HEK293 (cell line): ENCODE measurements around the gene DYNC1I1.

ENCODE experiments used
- CTCF ChIA-PET: fragments of 350-600 bp; formaldehyde crosslinking; extraction: SDS; loops from one replicate; lab custom pipeline; 2021; ENCODE audit warnings: antibody characterized with exemption; lab: Yijun Ruan, JAX
- POLR2A ChIA-PET: fragments of 300-600 bp; formaldehyde crosslinking; extraction: SDS; loops from one replicate; lab custom pipeline; 2020; ENCODE audit warnings: antibody characterized with exemption, inconsistent platforms; lab: Yijun Ruan, JAX
- H3K27ac ChIP-seq: fragments of 200-500 bp; sonication (Bioruptor generic); 2 replicates; pipeline ENCODE4 v1.5.1; 2014; ENCODE audit warnings: low read depth, low read length, control low read depth, inconsistent platforms; ENCODE audit errors: extremely low read depth
- H3K36me3 ChIP-seq, 2 experiments: fragments of 200-500 bp in 1 of 2; sonication (Bioruptor generic) in 1 of 2; 1 replicate in 1 of 2; 2 replicates in 1 of 2; pipeline ENCODE4 v1.5.1; 2014 to 2017; ENCODE audit warnings: inconsistent platforms in 2 of 2, low read length in 2 of 2; ENCODE audit not compliant: control insufficient read depth in 2 of 2, insufficient read depth in 1 of 2
- H3K4me1 ChIP-seq: fragments of 200-500 bp; sonication (Bioruptor generic); 2 replicates; pipeline ENCODE4 v1.5.1; 2014; ENCODE audit warnings: mild to moderate bottlenecking, low read length, inconsistent platforms; ENCODE audit not compliant: control insufficient read depth, insufficient read depth
- H3K4me3 ChIP-seq: 2 replicates; pipeline ENCODE4 v1.5.1; 2011; ENCODE audit warnings: low read depth, mild to moderate bottlenecking, control low read depth, low read length, moderate library complexity
- H3K9me3 ChIP-seq: fragments of 200-500 bp; sonication (Bioruptor generic); 2 replicates; pipeline ENCODE4 v1.5.1; 2014; ENCODE audit warnings: low read depth, low read length, inconsistent platforms; ENCODE audit not compliant: control insufficient read depth, insufficient read depth
- OVOL3 ChIP-seq: fragments of 450-650 bp; formaldehyde crosslinking; IDR thresholded peaks from 2 replicates; pipeline ENCODE4 v1.5.1; 2016; ENCODE audit warnings: missing biosample characterization, missing genetic modification characterization
- YY1 ChIP-seq: fragments of 450-650 bp; formaldehyde crosslinking; IDR thresholded peaks from 2 replicates; pipeline ENCODE4 v1.5.1; 2018; ENCODE audit warnings: missing biosample characterization, missing genetic modification characterization
- YY2 ChIP-seq: fragments of 450-650 bp; formaldehyde crosslinking; IDR thresholded peaks from 2 replicates; pipeline ENCODE4 v1.5.1; 2016; ENCODE audit warnings: missing biosample characterization, missing genetic modification characterization
- ZBTB48 ChIP-seq: fragments of 450-650 bp; formaldehyde crosslinking; IDR thresholded peaks from 2 replicates; pipeline ENCODE4 v1.5.1; 2016; ENCODE audit warnings: missing biosample characterization, missing genetic modification characterization
- ZFP3 ChIP-seq: fragments of 450-650 bp; formaldehyde crosslinking; IDR thresholded peaks from 2 replicates; pipeline ENCODE4 v1.5.1; 2016; ENCODE audit warnings: low read depth, missing biosample characterization, missing genetic modification characterization
- ZNF138 ChIP-seq: fragments of 450-650 bp; formaldehyde crosslinking; IDR thresholded peaks from 2 replicates; pipeline ENCODE4 v1.5.1; 2016; ENCODE audit warnings: missing biosample characterization, missing genetic modification characterization, borderline replicate concordance
- ZNF174 ChIP-seq: fragments of 450-650 bp; formaldehyde crosslinking; IDR thresholded peaks from 2 replicates; pipeline ENCODE4 v1.5.0; 2017; ENCODE audit warnings: missing biosample characterization, mild to moderate bottlenecking, missing genetic modification characterization
- ZNF214 ChIP-seq: fragments of 450-650 bp; formaldehyde crosslinking; IDR thresholded peaks from 2 replicates; pipeline ENCODE4 v1.5.1; 2017; ENCODE audit warnings: missing biosample characterization, mild to moderate bottlenecking, missing genetic modification characterization, borderline replicate concordance
- ZNF311 ChIP-seq: fragments of 450-650 bp; formaldehyde crosslinking; IDR thresholded peaks from 2 replicates; pipeline ENCODE4 v1.5.1; 2017; ENCODE audit warnings: missing biosample characterization, missing genetic modification characterization, borderline replicate concordance
- ZNF341 ChIP-seq: fragments of 450-650 bp; formaldehyde crosslinking; IDR thresholded peaks from 2 replicates; pipeline ENCODE4; 2016; ENCODE audit warnings: low read depth, missing biosample characterization, missing genetic modification characterization
- ZNF416 ChIP-seq: fragments of 450-650 bp; formaldehyde crosslinking; IDR thresholded peaks from 2 replicates; pipeline ENCODE4 v1.5.1; 2016; ENCODE audit warnings: missing biosample characterization, missing genetic modification characterization
- ZNF426 ChIP-seq: fragments of 450-650 bp; formaldehyde crosslinking; IDR thresholded peaks from 2 replicates; pipeline ENCODE4 v1.5.1; 2017; ENCODE audit warnings: missing biosample characterization, missing genetic modification characterization, mild to moderate bottlenecking, inconsistent platforms, moderate library complexity
- ZNF433 ChIP-seq: fragments of 450-650 bp; formaldehyde crosslinking; IDR thresholded peaks from 2 replicates; pipeline ENCODE4 v1.5.1; 2016; ENCODE audit warnings: missing biosample characterization, missing genetic modification characterization, low read depth
- ZNF747 ChIP-seq: fragments of 450-650 bp; formaldehyde crosslinking; IDR thresholded peaks from 2 replicates; pipeline ENCODE4 v1.5.1; 2016; ENCODE audit warnings: missing biosample characterization, missing genetic modification characterization
- ZNF768 ChIP-seq: fragments of 450-650 bp; formaldehyde crosslinking; IDR thresholded peaks from 2 replicates; pipeline ENCODE4 v1.5.1; 2018; ENCODE audit warnings: missing biosample characterization, mild to moderate bottlenecking, missing genetic modification characterization
- TF ChIP-seq, protein P1 (sequence below): fragments of 450-650 bp; formaldehyde crosslinking; IDR thresholded peaks from 2 replicates; pipeline ENCODE4 v1.5.1; 2016; ENCODE audit warnings: missing biosample characterization, missing genetic modification characterization
- TF ChIP-seq, protein P2 (sequence below): fragments of 450-650 bp; formaldehyde crosslinking; IDR thresholded peaks from 2 replicates; pipeline ENCODE4 v1.5.1; 2017; ENCODE audit warnings: missing biosample characterization, missing genetic modification characterization
- TF ChIP-seq, protein P3 (sequence below): sonication (generic); formaldehyde crosslinking; IDR thresholded peaks from 2 replicates; pipeline ENCODE4 v1.8.1; 2022; ENCODE audit warnings: mild to moderate bottlenecking, moderate library complexity, missing genetic modification reagents
- TF ChIP-seq, protein P4 (sequence below): fragments of 450-650 bp; formaldehyde crosslinking; IDR thresholded peaks from 2 replicates; pipeline ENCODE4 v1.5.1; 2017; ENCODE audit warnings: missing biosample characterization, missing genetic modification characterization
- TF ChIP-seq, protein P5 (sequence below): fragments of 450-650 bp; formaldehyde crosslinking; IDR thresholded peaks from 2 replicates; pipeline ENCODE4 v1.5.1; 2016; ENCODE audit warnings: missing biosample characterization, missing genetic modification characterization
- TF ChIP-seq, protein P6 (sequence below): fragments of 450-650 bp; formaldehyde crosslinking; IDR thresholded peaks from 2 replicates; pipeline ENCODE4 v1.5.1; 2017; ENCODE audit warnings: missing biosample characterization, missing genetic modification characterization

DYNC1I1 gene

DNA sequence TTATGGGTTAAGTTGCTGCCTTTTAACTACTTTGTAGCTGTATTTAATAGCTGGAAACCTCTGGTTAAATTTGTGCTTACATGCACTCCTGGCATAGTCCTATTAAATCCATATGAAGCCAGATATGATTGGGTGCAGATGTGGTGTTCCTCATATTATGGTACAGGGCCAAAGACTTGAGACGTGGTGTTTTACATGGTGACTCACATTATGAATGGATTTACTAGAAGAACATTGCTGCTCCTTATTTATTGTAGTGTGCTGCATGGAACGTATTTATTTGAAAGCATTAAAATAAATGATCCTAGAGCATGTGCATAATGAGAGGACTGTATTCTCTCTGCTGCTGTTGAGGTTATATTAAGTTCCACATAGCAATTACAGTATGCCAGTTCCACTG is 325.5 kb downstream of the DYNC1I1 start (continued):
- TF ChIP-seq, protein P1, sequence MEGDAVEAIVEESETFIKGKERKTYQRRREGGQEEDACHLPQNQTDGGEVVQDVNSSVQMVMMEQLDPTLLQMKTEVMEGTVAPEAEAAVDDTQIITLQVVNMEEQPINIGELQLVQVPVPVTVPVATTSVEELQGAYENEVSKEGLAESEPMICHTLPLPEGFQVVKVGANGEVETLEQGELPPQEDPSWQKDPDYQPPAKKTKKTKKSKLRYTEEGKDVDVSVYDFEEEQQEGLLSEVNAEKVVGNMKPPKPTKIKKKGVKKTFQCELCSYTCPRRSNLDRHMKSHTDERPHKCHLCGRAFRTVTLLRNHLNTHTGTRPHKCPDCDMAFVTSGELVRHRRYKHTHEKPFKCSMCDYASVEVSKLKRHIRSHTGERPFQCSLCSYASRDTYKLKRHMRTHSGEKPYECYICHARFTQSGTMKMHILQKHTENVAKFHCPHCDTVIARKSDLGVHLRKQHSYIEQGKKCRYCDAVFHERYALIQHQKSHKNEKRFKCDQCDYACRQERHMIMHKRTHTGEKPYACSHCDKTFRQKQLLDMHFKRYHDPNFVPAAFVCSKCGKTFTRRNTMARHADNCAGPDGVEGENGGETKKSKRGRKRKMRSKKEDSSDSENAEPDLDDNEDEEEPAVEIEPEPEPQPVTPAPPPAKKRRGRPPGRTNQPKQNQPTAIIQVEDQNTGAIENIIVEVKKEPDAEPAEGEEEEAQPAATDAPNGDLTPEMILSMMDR (tag by site-specific recombination) = no peak

DNA sequence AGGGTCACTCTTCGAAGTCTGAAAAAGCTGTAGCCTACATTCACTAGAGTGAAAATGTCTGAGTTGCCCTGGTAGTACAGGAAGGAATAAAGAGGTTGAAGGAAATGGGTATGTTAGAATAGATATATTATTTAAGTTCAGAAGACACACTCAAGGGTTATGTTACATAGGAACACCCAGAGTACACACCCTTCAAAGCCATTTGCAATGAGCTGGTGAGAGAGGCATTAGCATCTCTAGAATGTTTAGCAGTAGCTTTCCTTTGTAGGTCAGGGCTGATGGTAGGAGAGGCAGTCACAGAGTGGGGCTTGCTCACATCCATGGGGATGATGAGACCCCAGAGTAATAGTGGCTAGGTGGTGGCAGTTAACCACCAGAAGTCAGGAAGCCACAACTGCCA is 328.4 kb downstream of the DYNC1I1 start:
- no peak overlapping the region for H3K27ac ChIP-seq
- H3K9me3 ChIP-seq = no peaks in the 10 kb centered on the region
- TF ChIP-seq ZNF768 (tag by site-specific recombination) (no peak), ZNF426 (tag by site-specific recombination) (no peak), ZNF416 (tag by site-specific recombination) (no peak), ZFP3 (no peak), ZNF311 (tag by site-specific recombination) (no peak), ZNF138 (no peak), ZNF214 (tag by site-specific recombination) (no peak), ZNF747 (no peak), ZBTB48 (tag by site-specific recombination) (no peak), ZNF341 (tag by site-specific recombination) (no peak), ZNF174 (no peak), ZNF433 (no peak), OVOL3 (tag by site-specific recombination) (no peak), YY1 (no peak), YY2 (tag by site-specific recombination) (no peak)
- TF ChIP-seq, protein P2, sequence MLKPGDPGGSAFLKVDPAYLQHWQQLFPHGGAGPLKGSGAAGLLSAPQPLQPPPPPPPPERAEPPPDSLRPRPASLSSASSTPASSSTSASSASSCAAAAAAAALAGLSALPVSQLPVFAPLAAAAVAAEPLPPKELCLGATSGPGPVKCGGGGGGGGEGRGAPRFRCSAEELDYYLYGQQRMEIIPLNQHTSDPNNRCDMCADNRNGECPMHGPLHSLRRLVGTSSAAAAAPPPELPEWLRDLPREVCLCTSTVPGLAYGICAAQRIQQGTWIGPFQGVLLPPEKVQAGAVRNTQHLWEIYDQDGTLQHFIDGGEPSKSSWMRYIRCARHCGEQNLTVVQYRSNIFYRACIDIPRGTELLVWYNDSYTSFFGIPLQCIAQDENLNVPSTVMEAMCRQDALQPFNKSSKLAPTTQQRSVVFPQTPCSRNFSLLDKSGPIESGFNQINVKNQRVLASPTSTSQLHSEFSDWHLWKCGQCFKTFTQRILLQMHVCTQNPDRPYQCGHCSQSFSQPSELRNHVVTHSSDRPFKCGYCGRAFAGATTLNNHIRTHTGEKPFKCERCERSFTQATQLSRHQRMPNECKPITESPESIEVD (tag by site-specific recombination) = no peak
- TF ChIP-seq, protein P3, sequence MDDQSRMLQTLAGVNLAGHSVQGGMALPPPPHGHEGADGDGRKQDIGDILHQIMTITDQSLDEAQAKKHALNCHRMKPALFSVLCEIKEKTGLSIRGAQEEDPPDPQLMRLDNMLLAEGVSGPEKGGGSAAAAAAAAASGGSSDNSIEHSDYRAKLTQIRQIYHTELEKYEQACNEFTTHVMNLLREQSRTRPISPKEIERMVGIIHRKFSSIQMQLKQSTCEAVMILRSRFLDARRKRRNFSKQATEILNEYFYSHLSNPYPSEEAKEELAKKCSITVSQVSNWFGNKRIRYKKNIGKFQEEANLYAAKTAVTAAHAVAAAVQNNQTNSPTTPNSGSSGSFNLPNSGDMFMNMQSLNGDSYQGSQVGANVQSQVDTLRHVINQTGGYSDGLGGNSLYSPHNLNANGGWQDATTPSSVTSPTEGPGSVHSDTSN (CRISPR knock-in tag) = no peak
- TF ChIP-seq, protein P4, sequence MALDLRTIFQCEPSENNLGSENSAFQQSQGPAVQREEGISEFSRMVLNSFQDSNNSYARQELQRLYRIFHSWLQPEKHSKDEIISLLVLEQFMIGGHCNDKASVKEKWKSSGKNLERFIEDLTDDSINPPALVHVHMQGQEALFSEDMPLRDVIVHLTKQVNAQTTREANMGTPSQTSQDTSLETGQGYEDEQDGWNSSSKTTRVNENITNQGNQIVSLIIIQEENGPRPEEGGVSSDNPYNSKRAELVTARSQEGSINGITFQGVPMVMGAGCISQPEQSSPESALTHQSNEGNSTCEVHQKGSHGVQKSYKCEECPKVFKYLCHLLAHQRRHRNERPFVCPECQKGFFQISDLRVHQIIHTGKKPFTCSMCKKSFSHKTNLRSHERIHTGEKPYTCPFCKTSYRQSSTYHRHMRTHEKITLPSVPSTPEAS = no peak
- TF ChIP-seq, protein P5, sequence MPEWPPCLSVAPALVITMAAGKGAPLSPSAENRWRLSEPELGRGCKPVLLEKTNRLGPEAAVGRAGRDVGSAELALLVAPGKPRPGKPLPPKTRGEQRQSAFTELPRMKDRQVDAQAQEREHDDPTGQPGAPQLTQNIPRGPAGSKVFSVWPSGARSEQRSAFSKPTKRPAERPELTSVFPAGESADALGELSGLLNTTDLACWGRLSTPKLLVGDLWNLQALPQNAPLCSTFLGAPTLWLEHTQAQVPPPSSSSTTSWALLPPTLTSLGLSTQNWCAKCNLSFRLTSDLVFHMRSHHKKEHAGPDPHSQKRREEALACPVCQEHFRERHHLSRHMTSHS (tag by site-specific recombination) = no peak
- TF ChIP-seq, protein P6, sequence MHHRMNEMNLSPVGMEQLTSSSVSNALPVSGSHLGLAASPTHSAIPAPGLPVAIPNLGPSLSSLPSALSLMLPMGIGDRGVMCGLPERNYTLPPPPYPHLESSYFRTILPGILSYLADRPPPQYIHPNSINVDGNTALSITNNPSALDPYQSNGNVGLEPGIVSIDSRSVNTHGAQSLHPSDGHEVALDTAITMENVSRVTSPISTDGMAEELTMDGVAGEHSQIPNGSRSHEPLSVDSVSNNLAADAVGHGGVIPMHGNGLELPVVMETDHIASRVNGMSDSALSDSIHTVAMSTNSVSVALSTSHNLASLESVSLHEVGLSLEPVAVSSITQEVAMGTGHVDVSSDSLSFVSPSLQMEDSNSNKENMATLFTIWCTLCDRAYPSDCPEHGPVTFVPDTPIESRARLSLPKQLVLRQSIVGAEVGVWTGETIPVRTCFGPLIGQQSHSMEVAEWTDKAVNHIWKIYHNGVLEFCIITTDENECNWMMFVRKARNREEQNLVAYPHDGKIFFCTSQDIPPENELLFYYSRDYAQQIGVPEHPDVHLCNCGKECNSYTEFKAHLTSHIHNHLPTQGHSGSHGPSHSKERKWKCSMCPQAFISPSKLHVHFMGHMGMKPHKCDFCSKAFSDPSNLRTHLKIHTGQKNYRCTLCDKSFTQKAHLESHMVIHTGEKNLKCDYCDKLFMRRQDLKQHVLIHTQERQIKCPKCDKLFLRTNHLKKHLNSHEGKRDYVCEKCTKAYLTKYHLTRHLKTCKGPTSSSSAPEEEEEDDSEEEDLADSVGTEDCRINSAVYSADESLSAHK (tag by site-specific recombination) = no peak
- H3K4me3 ChIP-seq = no peak overlapping the region
- CTCF ChIA-PET = no interaction called here
- no peaks in the 10 kb centered on the region for H3K36me3 ChIP-seq
- POLR2A ChIA-PET = no interaction called here
- H3K4me1 ChIP-seq = no peaks in the 10 kb centered on the region
